SK-N-MC (cell line): ENCODE measurements around the gene OPRL1.

Experiments
- DNase-seq: peaks from one replicate; pipeline ENCODE4 v3.0.0-alpha.2; 2011; ENCODE audit warnings: low read depth, low spot score
- H3K27ac ChIP-seq: fragments of 200-600 bp; sonication (generic); 2 replicates; pipeline ENCODE4 v1.5.1; 2016; ENCODE audit warnings: mixed run types
- H3K36me3 ChIP-seq: fragments of 200-600 bp; sonication (generic); 2 replicates; pipeline ENCODE4 v1.6.1; 2017; ENCODE audit warnings: antibody characterized with exemption, low read length, mixed read lengths; ENCODE audit not compliant: insufficient read depth
- H3K4me3 ChIP-seq: fragments of 200-600 bp; sonication (generic); 2 replicates; pipeline ENCODE4 v1.5.1; 2016
- H3K9ac ChIP-seq: fragments of 200-600 bp; sonication (generic); 2 replicates; pipeline ENCODE4 v1.8.0; 2017; ENCODE audit warnings: mixed run types, mixed read lengths; ENCODE audit not compliant: insufficient read length
- H3K9me3 ChIP-seq: fragments of 200-600 bp; sonication (generic); 2 replicates; pipeline ENCODE4 v1.6.1; 2017; ENCODE audit warnings: low read depth, mild to moderate bottlenecking, antibody characterized with exemption, low read length, moderate library complexity, mixed read lengths
- EZH2 ChIP-seq: fragments of 200-600 bp; sonication (generic); IDR thresholded peaks from one replicate; pipeline ENCODE4 v1.6.1; 2017; ENCODE audit warnings: antibody characterized with exemption
- FOXP2 ChIP-seq: optimal IDR thresholded peaks from 2 replicates; pipeline ENCODE3; 2011; ENCODE audit warnings: mild to moderate bottlenecking, moderate library complexity; ENCODE audit not compliant: insufficient read depth; ENCODE audit errors: extremely low read length, control extremely low read depth
- POLR2AphosphoS5 ChIP-seq: IDR thresholded peaks from 2 replicates; pipeline ENCODE4 v1.6.1; 2012; ENCODE audit warnings: mild to moderate bottlenecking, low read depth, low read length, borderline replicate concordance

The OPRL1 gene

DNA sequence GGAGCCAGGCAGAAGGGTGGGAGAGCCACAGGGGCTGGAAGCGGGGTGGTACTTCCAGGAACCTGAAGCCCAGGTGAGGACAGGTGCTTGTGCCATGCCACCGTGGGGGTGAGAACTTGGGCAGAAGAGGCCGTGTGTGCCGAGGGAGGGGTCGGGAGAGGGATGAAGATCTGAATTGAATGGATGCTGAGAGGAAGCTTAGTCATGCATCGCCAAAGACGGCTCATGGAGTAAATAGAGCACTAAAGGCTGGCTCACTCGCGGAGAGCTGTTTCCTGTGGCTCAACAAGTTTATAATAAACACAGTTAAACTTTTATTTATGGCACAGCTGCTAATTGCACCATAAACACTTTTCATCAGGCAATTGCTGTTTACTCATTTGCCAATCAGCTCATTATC, 62.7 kb downstream of the OPRL1 start:
- H3K9me3 ChIP-seq: no peaks in the 10 kb centered on the region
- H3K9ac ChIP-seq: no peak overlapping the region
- no peak overlapping the region for H3K27ac ChIP-seq
- TF ChIP-seq FOXP2 (no peak), POLR2AphosphoS5 (no peak), EZH2 (no peak)
- no peak for DNase-seq
- H3K4me3 ChIP-seq: no peak overlapping the region
- no peaks in the 10 kb centered on the region for H3K36me3 ChIP-seq

DNA sequence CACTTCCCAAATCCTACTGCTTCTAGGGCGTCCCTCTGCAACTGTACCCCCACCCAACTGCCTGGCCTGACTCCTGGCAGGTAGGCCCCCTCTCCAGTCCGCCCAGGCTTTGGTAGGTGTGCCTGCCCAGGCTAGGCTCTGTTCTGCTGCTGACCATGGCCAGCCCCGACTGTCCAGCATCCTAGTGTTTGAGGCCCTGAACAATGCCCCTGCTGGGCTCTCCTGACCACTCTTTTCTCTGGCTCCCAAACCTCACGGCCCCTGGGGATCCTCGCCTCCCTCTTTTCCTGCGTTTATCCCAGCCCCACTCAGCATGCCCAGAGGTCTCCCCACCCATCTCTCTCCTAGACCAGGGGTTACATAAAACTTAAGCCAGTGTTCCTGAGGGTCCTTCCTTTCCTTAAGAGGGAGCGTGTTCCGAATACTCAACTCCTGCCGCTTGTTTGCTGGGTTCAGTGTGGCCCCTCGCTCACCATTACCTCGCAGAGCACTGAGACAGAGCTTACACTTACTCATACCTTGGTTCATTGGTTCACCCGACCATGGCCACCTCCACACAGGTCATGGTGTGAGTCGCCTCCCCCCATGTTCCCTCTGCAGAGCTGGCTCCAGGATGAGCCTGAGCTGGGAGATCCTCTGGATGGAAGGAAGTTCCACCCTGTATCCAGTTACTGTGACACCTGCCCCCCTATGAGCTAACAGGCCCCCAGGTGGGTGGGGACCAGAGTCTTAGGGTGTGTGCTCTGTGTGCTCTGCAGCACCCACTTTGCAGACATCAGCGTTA, 63.3 kb downstream of the OPRL1 start:
- no peak for DNase-seq
- no peak overlapping the region for H3K27ac ChIP-seq
- no peak overlapping the region for H3K9ac ChIP-seq
- no peaks in the 10 kb centered on the region for H3K9me3 ChIP-seq
- no peaks in the 10 kb centered on the region for H3K36me3 ChIP-seq
- no peak for TF ChIP-seq EZH2
- no peak for TF ChIP-seq FOXP2
- no peak overlapping the region for H3K4me3 ChIP-seq

DNA sequence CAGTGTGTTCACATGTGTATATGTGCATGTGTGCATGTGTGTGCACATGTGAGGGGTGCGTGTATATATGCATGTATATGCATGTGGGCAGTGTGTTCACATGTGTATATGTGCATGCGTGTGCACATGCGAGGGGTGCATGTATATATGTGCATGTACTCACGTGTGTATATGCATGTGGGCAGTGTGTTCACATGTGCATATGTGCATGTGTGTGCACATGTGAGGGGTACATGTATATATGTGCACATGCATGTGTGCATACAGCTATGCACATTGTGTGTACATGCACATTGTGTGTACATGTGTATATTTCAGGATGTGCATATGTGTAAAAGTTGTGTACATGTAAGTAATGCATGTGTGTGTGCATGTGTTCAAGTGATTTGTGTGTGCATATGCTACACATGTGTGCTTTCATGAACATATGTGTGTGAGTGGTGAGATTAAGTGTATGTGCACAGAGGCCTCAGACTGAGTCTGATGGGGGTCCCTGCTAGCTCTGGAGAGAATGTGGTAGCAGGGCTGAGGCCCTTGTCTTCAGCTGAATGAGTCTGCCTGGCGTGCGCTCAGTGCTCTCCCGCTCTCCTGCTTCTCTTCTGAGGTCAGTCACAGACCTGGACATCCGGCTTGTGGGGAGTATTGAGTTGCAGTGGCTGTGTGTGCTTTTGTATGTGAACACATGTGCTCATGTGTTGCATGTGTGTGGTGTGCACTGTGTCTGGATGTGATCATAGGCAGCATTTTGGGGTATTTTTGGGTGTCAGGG, 64.4 kb downstream of the OPRL1 start:
- H3K9me3 ChIP-seq: no peaks in the 10 kb centered on the region
- no peak overlapping the region for H3K27ac ChIP-seq
- H3K9ac ChIP-seq: no peak overlapping the region
- DNase-seq: no peak
- H3K36me3 ChIP-seq: no peaks in the 10 kb centered on the region
- no peak overlapping the region for H3K4me3 ChIP-seq
- no peak for TF ChIP-seq FOXP2
- TF ChIP-seq EZH2: no peak
- no peak for TF ChIP-seq POLR2AphosphoS5

DNA sequence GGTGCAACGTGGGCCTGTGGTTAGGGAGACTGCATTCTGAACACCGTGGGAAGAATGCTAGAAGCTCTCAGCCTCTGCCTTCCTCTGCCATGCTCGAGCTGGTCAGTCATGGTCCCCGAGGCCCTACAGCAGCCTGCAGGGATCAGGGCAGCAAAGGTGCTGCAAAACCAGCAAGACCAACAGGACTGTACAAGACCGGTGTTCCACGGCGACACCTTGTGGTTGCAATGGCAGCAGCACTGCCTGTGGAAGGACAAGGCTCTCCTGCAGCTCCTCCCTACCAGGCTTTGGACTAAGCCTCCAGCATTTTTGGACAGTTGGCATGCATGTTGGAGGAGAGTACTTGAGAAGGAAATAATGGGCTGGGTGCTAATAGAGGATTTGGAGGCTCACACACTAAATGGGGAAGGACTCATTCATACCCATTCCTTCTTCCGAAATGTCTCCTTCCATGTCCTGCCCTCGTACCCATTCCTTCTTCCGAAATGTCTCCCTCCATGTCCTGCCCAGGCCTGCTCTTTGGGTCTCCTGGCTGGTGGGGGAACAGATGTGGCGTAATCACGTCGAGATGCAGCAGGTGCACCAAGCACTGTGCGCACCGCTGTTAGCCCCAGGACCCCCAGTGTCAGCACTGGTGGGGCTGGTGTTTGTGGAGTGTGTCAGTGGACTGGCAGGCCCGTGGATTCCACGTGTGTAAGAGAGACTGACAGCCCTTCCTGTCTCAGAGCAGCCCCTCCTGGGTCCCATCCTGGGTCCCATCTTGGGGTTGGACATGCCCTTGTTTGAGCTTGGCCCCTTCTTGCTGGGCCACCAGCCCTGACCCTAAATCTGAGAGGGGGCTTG, 65.8 kb downstream of the OPRL1 start:
- TF ChIP-seq POLR2AphosphoS5 (no peak), EZH2 (no peak), FOXP2 (no peak)
- Histone ChIP-seq H3K4me3 (no peak overlapping the region), H3K36me3 (no peaks in the 10 kb centered on the region), H3K27ac (no peak overlapping the region), H3K9ac (no peak overlapping the region), H3K9me3 (no peaks in the 10 kb centered on the region)
- DNase-seq: no peak

DNA sequence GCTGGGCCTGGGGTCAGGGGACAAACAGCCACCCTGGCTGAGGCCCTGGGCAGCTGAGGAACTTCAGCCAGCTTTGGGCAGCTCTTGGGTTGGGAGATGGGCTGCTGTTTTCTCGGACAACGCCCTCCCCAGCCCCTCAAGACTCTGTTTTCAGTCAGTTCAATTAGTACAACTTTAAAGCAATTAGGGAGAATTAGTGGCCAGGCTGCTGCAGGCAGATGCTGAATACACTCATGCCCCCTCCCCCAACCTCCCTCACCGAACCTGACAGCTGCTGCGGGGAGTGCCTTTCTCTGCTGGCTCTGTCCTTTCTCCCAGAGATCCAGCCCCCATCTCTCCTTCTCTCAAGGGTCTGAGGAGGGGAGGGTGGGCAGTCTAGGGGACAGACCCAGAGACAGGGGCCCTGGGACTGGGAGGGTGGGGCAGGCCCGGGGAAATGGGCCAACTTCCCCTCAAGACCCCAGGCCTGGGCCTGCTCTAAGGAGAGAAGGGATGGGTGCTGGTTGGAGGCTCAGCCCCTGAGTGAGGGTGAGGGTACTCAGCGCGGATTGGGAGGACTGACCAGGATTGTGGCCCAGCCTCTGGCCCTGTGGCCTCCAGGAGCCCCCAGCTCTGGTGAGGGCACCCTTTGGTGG, 66.5 kb downstream of the OPRL1 start:
- TF ChIP-seq FOXP2: no peak
- TF ChIP-seq EZH2: no peak
- no peak for DNase-seq
- Histone ChIP-seq H3K36me3 (no peaks in the 10 kb centered on the region), H3K27ac (no peak overlapping the region), H3K4me3 (no peak overlapping the region), H3K9me3 (no peaks in the 10 kb centered on the region), H3K9ac (no peak overlapping the region)

DNA sequence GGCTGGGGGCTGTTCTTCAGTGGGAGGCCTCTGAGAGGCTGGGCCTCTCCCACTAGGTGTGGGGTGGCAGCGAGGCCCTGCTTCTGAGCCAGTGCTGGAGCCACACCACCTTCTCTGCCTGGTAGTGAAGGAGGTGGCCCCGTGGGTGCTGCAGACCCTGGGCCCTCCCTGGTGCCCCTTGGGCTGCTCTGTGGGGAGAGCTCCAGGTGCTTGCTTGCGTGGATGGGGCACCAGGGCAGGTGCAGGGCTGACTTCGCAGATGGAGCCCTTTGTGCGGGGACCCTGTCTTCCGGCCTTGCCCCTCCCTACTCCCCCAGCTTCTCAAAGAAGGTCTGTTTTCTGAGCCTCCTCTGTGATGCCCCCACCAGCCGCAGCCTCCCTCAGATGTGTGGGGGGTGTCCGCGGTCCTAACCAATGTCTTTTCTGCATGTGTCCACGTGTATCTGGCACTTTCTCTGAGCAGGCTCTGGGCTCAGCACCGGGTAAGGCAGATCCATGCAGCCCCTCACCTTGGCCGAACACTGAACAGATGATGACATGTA, 67.1 kb downstream of the OPRL1 start:
- no peaks in the 10 kb centered on the region for H3K36me3 ChIP-seq
- TF ChIP-seq FOXP2 (no peak), EZH2 (no peak), POLR2AphosphoS5 (no peak)
- H3K27ac ChIP-seq: no peak overlapping the region
- H3K4me3 ChIP-seq: no peak overlapping the region
- no peak for DNase-seq
- no peaks in the 10 kb centered on the region for H3K9me3 ChIP-seq
- H3K9ac ChIP-seq: no peak overlapping the region

DNA sequence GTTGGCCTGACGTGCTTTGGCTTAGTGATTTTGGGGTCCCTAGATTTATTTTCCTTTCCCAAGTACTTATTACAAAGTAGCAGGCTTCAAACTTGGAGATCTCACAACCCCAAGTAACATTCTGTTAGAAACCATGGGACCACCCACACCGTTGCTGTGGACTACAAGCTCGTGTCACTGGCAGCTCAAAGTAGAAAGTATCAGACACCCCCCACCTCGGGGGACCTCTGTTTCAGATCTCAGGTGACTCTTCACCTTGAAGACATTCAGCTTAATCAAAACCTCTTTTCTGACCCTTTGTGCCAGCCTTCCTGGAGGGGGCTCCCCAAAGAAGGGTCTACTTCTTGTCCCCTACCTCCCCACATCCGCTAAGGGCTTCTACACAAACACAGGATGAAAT, 68.7 kb downstream of the OPRL1 start:
- Histone ChIP-seq H3K4me3 (no peak overlapping the region), H3K9me3 (no peaks in the 10 kb centered on the region), H3K27ac (no peak overlapping the region), H3K36me3 (no peaks in the 10 kb centered on the region), H3K9ac (no peak overlapping the region)
- DNase-seq: no peak
- TF ChIP-seq POLR2AphosphoS5 (no peak), EZH2 (no peak), FOXP2 (no peak)

DNA sequence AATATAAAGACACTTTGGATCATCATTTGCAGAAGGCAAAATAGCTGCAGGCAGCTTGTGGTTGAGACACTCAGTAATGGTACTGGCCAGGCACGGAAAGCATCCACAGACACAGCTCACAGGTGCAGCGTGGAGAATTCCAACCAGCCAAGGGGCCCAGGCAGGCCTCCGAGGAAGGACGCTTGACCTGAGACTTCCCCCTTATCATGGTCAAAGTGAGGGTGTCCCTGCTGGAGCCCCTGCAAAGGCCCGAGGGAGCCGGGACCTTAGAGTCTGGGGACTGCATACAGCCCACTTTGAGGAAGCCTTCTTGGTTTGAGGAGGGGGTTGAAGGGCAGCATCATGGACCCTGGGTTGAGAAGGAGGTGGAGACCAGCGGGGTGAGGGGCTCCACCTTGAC, 69.3 kb downstream of the OPRL1 start:
- no peak for DNase-seq
- H3K36me3 ChIP-seq: no peaks in the 10 kb centered on the region
- no peak overlapping the region for H3K4me3 ChIP-seq
- H3K9me3 ChIP-seq: no peaks in the 10 kb centered on the region
- H3K27ac ChIP-seq: no peak overlapping the region
- TF ChIP-seq EZH2 (no peak), POLR2AphosphoS5 (no peak), FOXP2 (no peak)
- H3K9ac ChIP-seq: no peak overlapping the region
